Mesendoderm (in vitro differentiated cells): ENCODE measurements around the gene KCTD1.

Experiments
- DNase-seq: peaks from one replicate; pipeline ENCODE4 v3.0.0; 2013
- H2AK5ac ChIP-seq: 2 replicates; pipeline ENCODE4 v1.6.1; 2013; ENCODE audit warnings: low read length, inconsistent platforms
- H2BK120ac ChIP-seq: 2 replicates; pipeline ENCODE4 v1.6.1; 2013; ENCODE audit warnings: low read depth, mild to moderate bottlenecking, low read length, moderate library complexity, mixed read lengths
- H2BK15ac ChIP-seq: replicated peaks from 2 replicates; pipeline ENCODE4 v1.6.1; 2013; ENCODE audit warnings: low read depth, mild to moderate bottlenecking, moderate library complexity
- H2BK5ac ChIP-seq: 2 replicates; pipeline ENCODE4 v1.6.1; 2013; ENCODE audit warnings: low read length, inconsistent platforms
- H3K18ac ChIP-seq: 2 replicates; pipeline ENCODE4 v1.6.1; 2013; ENCODE audit warnings: mild to moderate bottlenecking, low read length, mixed read lengths
- H3K23ac ChIP-seq: one replicate; pipeline ENCODE4 v1.6.1; 2013; ENCODE audit warnings: low read length
- H3K27ac ChIP-seq: 2 replicates; pipeline ENCODE4 v1.5.1; 2013; ENCODE audit warnings: low read depth, mild to moderate bottlenecking, inconsistent platforms, low read length, moderate library complexity
- H3K27me3 ChIP-seq: 2 replicates; pipeline ENCODE4 v1.6.1; 2013; ENCODE audit warnings: low read length, control low read depth, mild to moderate bottlenecking, inconsistent platforms; ENCODE audit not compliant: insufficient read depth, poor library complexity
- H3K36me3 ChIP-seq: 2 replicates; pipeline ENCODE4 v1.6.1; 2013; ENCODE audit warnings: low read length, inconsistent platforms; ENCODE audit not compliant: control insufficient read depth, insufficient read depth
- H3K4ac ChIP-seq: one replicate; pipeline ENCODE4 v1.6.1; 2013; ENCODE audit warnings: low read depth, mild to moderate bottlenecking, low read length, moderate library complexity
- H3K4me1 ChIP-seq: 2 replicates; pipeline ENCODE4 v1.6.1; 2013; ENCODE audit warnings: low read depth, low read length, inconsistent platforms; ENCODE audit not compliant: control insufficient read depth
- H3K4me2 ChIP-seq: 2 replicates; pipeline ENCODE4 v1.6.1; 2013; ENCODE audit warnings: low read length
- H3K4me3 ChIP-seq: 2 replicates; pipeline ENCODE4 v1.5.1; 2013; ENCODE audit warnings: mild to moderate bottlenecking, low read length
- H3K56ac ChIP-seq: one replicate; pipeline ENCODE4 v1.6.1; 2013; ENCODE audit warnings: low read length
- H3K79me1 ChIP-seq: 2 replicates; pipeline ENCODE4 v1.6.1; 2013; ENCODE audit warnings: low read length, inconsistent platforms
- H3K79me2 ChIP-seq: 2 replicates; pipeline ENCODE4 v1.6.1; 2013; ENCODE audit warnings: mild to moderate bottlenecking, low read length; ENCODE audit not compliant: control insufficient read depth, insufficient read depth
- H3K9ac ChIP-seq: 2 replicates; pipeline ENCODE4 v1.6.1; 2013; ENCODE audit warnings: low read length, inconsistent platforms
- H4K5ac ChIP-seq: one replicate; pipeline ENCODE4 v1.6.1; 2013; ENCODE audit warnings: low read length
- H4K8ac ChIP-seq: one replicate; pipeline ENCODE4 v1.6.1; 2013; ENCODE audit warnings: low read depth, mild to moderate bottlenecking, control low read depth, low read length, moderate library complexity
- WGBS: extraction: QIAGEN DNeasy Blood & Tissue Kit; methylation state at CpG from one replicate; pipeline ENCODE4 v1.1.7; 2013; ENCODE audit warnings: low lambda C conversion rate, missing lambda C conversion rate; ENCODE audit not compliant: insufficient coverage; ENCODE audit errors: extremely low coverage; 5-methylcytosine and 5-hydroxymethylcytosine counted together

KCTD1 gene

GRCh38 chr18:26466026-26466425 lies 82.3 kb downstream of the KCTD1 start:
- no peak overlapping the region for H2BK5ac ChIP-seq
- H3K4me2 ChIP-seq, result no peak overlapping the region
- H2BK120ac ChIP-seq, result no peak overlapping the region
- H3K27me3 ChIP-seq, result no peaks in the 10 kb centered on the region
- H3K23ac ChIP-seq, result no peak overlapping the region
- H3K4me3 ChIP-seq, result no peak overlapping the region
- H3K36me3 ChIP-seq, result no peaks in the 10 kb centered on the region
- no peak overlapping the region for H3K56ac ChIP-seq
- no peak overlapping the region for H3K18ac ChIP-seq
- WGBS, result no CpG with 5 or more reads among the region's 10 CpGs
- no peak overlapping the region for H3K9ac ChIP-seq
- H2AK5ac ChIP-seq, result no peak overlapping the region
- DNase-seq, result no peak
- no peak overlapping the region for H3K4ac ChIP-seq
- no peaks in the 10 kb centered on the region for H3K79me1 ChIP-seq
- no peak overlapping the region for H4K8ac ChIP-seq
- H2BK15ac ChIP-seq, result no peak overlapping the region
- no peaks in the 10 kb centered on the region for H3K4me1 ChIP-seq
- H4K5ac ChIP-seq, result no peak overlapping the region
- no peaks in the 10 kb centered on the region for H3K79me2 ChIP-seq
- no peak overlapping the region for H3K27ac ChIP-seq

- no CpG with 5 or more reads among the region's 12 CpGs for whole genome bisulfite sequencing
- Histone ChIP-seq H4K5ac (no peak overlapping the region), H3K36me3 (no peaks in the 10 kb centered on the region)
Measured at GRCh38 chr18:26465431-26465830, 82.9 kb downstream of the KCTD1 start.

GRCh38 chr18:26464128-26465011 lies 84.0 kb downstream of the KCTD1 start:
- Histone ChIP-seq H3K4ac (no peak overlapping the region), H4K8ac (no peak overlapping the region), H3K36me3 (no peaks in the 10 kb centered on the region), H3K18ac (no peak overlapping the region), H2BK5ac (no peak overlapping the region), H3K27me3 (no peaks in the 10 kb centered on the region), H2BK15ac (no peak overlapping the region), H3K79me1 (no peaks in the 10 kb centered on the region), H4K5ac (no peak overlapping the region), H3K9ac (no peak overlapping the region), H3K27ac (no peak overlapping the region), H3K23ac (no peak overlapping the region), H2AK5ac (no peak overlapping the region), H3K56ac (no peak overlapping the region), H3K4me1 (no peaks in the 10 kb centered on the region), H2BK120ac (no peak overlapping the region), H3K4me3 (no peak overlapping the region), H3K79me2 (no peaks in the 10 kb centered on the region), H3K4me2 (no peak overlapping the region)
- DNase-seq, result no peak
- WGBS, result no CpG with 5 or more reads among the region's 11 CpGs

More at GRCh38 chr18:26465431-26465830, 82.9 kb downstream of the KCTD1 start:
- no peak overlapping the region for H3K23ac ChIP-seq
- H3K4me2 ChIP-seq, result no peak overlapping the region
- no peak overlapping the region for H2BK15ac ChIP-seq
- H3K27me3 ChIP-seq, result no peaks in the 10 kb centered on the region
- H2BK5ac ChIP-seq, result no peak overlapping the region
- no peak for DNase-seq
- H3K9ac ChIP-seq, result no peak overlapping the region
- no peak overlapping the region for H3K27ac ChIP-seq
- no peak overlapping the region for H3K18ac ChIP-seq
- no peak overlapping the region for H2BK120ac ChIP-seq
- H4K8ac ChIP-seq, result no peak overlapping the region
- no peak overlapping the region for H3K4ac ChIP-seq
- H2AK5ac ChIP-seq, result no peak overlapping the region
- no peak overlapping the region for H3K4me3 ChIP-seq
- H3K4me1 ChIP-seq, result no peaks in the 10 kb centered on the region
- H3K79me1 ChIP-seq, result no peaks in the 10 kb centered on the region
- H3K79me2 ChIP-seq, result no peaks in the 10 kb centered on the region
- no peak overlapping the region for H3K56ac ChIP-seq

- H2AK5ac ChIP-seq, result no peak overlapping the region
- no CpG with 5 or more reads among the region's 4 CpGs for WGBS
- H3K18ac ChIP-seq, result no peak overlapping the region
- H3K4me1 ChIP-seq, result no peaks in the 10 kb centered on the region
- H3K27ac ChIP-seq, result no peak overlapping the region
- no peak overlapping the region for H2BK120ac ChIP-seq
- no peak overlapping the region for H2BK5ac ChIP-seq
- no peak overlapping the region for H4K8ac ChIP-seq
- no peaks in the 10 kb centered on the region for H3K79me2 ChIP-seq
- no peak overlapping the region for H4K5ac ChIP-seq
- H3K23ac ChIP-seq, result no peak overlapping the region
- DNase-seq, result no peak
- H3K79me1 ChIP-seq, result no peaks in the 10 kb centered on the region
- no peak overlapping the region for H3K4me2 ChIP-seq
- no peaks in the 10 kb centered on the region for H3K36me3 ChIP-seq
- H3K4ac ChIP-seq, result no peak overlapping the region
- no peak overlapping the region for H2BK15ac ChIP-seq
- no peaks in the 10 kb centered on the region for H3K27me3 ChIP-seq
- no peak overlapping the region for H3K56ac ChIP-seq
- H3K4me3 ChIP-seq, result no peak overlapping the region
- H3K9ac ChIP-seq, result no peak overlapping the region
Measured at GRCh38 chr18:26462355-26462754, 86.0 kb downstream of the KCTD1 start.

- H3K4me2 ChIP-seq, result no peak overlapping the region
- H3K9ac ChIP-seq, result no peak overlapping the region
- H3K4ac ChIP-seq, result no peak overlapping the region
- no peaks in the 10 kb centered on the region for H3K36me3 ChIP-seq
- no peak for DNase-seq
- H4K5ac ChIP-seq, result no peak overlapping the region
- no peak overlapping the region for H2AK5ac ChIP-seq
- no peak overlapping the region for H3K4me3 ChIP-seq
- H3K4me1 ChIP-seq, result no peaks in the 10 kb centered on the region
- H3K79me1 ChIP-seq, result no peaks in the 10 kb centered on the region
- no peak overlapping the region for H4K8ac ChIP-seq
- no peaks in the 10 kb centered on the region for H3K79me2 ChIP-seq
- H2BK120ac ChIP-seq, result no peak overlapping the region
- no peak overlapping the region for H3K23ac ChIP-seq
- H3K27ac ChIP-seq, result no peak overlapping the region
- no peaks in the 10 kb centered on the region for H3K27me3 ChIP-seq
- no CpG with 5 or more reads among the region's 3 CpGs for WGBS
- H2BK15ac ChIP-seq, result no peak overlapping the region
- H3K18ac ChIP-seq, result no peak overlapping the region
- H2BK5ac ChIP-seq, result no peak overlapping the region
- no peak overlapping the region for H3K56ac ChIP-seq
Measured at GRCh38 chr18:26461405-26461804, 86.9 kb downstream of the KCTD1 start.
